ENCODE measurements around the gene MCRIP1. TPM values are rescaled to one million over a fixed set of nuclear protein-coding genes. Genes with fewer than 3 reads are reported as not detected.
A peak's percentile ranks its signal among the peaks of the same experiment; 100 is the strongest.

The MCRIP1 gene
- total and polyA plus RNA-seq, 2 of the 13 experiments (the other 11 are each of a cell fraction or from before 2014, with no cell fraction given), result 79.7 to 84.9 TPM

DNA sequence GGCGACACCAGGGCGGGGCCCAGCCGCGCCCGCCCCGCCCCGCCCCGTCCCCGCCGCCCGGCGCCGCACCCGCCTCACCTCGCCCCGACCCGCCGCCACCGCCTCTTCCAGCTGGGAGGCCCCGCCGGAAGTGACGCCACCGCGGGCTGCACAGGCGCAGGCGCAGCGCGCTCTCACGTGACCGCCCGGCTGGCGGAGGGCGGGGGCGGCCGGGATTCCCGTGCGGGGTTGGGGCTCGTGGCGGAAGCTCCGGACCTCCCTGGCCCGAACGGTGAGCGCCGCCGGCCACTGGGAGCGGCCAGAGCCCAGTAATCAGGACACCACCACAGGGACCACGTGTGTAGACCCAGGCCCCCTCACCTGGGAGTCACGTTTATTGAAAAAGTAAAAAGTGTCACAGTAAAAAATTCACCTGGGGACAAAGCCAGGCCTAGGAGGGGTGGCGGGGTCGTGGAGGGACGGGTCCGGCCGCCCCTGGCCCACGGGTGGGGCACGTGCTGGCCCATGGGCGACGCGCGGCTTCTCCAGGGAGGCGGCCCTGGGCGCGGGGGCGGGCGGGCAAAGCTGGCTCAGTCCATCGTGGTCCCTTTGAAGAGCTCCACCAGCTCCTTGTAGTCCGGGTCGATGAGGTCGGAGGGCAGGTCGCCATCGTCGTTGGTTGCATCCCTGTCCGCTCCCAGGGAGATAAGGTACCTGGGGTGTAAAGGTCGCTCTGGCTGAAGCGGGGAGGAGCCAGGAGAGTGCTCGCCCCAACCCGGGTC is at the start of gene MCRIP1 (continued):
- TF ChIP-seq KAT8 (CRISPR knock-in tag; IDR thresholded peaks at IDR 0.05) (peak; percentile 79), HDAC1 (CRISPR knock-in tag; IDR thresholded peaks at IDR 0.05) (peak; percentile 90), KDM5A (IDR thresholded peaks at IDR 0.05; ENCODE audit: borderline replicate concordance, low read length) (no peak; the same call in 1 of the 2 replicates), FOXK2 (IDR thresholded peaks at IDR 0.05) (no peak), SMC3 (IDR thresholded peaks at IDR 0.05; ENCODE audit: low read length) (no peak), TBX3 (IDR thresholded peaks at IDR 0.05; ENCODE audit: borderline replicate concordance) (0 out of 2 replicates have a peak, but pooled peaks have one; percentile 19), KAT7 (CRISPR knock-in tag; IDR thresholded peaks at IDR 0.05; ENCODE audit: borderline replicate concordance) (peak; percentile 50; the same call in 1 of the 2 replicates), ZNF451 (CRISPR knock-in tag; IDR thresholded peaks at IDR 0.05) (peak; percentile 74; the same call in 1 of the 2 replicates), ZFP36 (IDR thresholded peaks at IDR 0.05; ENCODE audit: borderline replicate concordance, low read depth, low read length, partially characterized antibody) (no peak), RARA (CRISPR knock-in tag; IDR thresholded peaks at IDR 0.05) (peak; percentile 56; the same call in 1 of the 2 replicates), ZNF337 (CRISPR knock-in tag; IDR thresholded peaks at IDR 0.05; ENCODE audit: borderline replicate concordance, low read depth) (0 out of 2 replicates have a peak, but pooled peaks have one; percentile 26), ZNF496 (CRISPR knock-in tag; IDR thresholded peaks at IDR 0.05; ENCODE audit: insufficient replicate concordance) (no peak), PHF5A (CRISPR knock-in tag; IDR thresholded peaks at IDR 0.05; ENCODE audit: low read depth, unreplicated experiment) (no peak), ZFAT (CRISPR knock-in tag; conservative IDR thresholded peaks at IDR 0.05) (0 out of 2 replicates have a peak, but pooled peaks have one; percentile 75)
- TF ChIP-seq, protein P1, sequence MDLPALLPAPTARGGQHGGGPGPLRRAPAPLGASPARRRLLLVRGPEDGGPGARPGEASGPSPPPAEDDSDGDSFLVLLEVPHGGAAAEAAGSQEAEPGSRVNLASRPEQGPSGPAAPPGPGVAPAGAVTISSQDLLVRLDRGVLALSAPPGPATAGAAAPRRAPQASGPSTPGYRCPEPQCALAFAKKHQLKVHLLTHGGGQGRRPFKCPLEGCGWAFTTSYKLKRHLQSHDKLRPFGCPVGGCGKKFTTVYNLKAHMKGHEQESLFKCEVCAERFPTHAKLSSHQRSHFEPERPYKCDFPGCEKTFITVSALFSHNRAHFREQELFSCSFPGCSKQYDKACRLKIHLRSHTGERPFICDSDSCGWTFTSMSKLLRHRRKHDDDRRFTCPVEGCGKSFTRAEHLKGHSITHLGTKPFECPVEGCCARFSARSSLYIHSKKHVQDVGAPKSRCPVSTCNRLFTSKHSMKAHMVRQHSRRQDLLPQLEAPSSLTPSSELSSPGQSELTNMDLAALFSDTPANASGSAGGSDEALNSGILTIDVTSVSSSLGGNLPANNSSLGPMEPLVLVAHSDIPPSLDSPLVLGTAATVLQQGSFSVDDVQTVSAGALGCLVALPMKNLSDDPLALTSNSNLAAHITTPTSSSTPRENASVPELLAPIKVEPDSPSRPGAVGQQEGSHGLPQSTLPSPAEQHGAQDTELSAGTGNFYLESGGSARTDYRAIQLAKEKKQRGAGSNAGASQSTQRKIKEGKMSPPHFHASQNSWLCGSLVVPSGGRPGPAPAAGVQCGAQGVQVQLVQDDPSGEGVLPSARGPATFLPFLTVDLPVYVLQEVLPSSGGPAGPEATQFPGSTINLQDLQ (CRISPR knock-in tag; IDR thresholded peaks at IDR 0.05), result peak; percentile 81; the same call in 1 of the 2 replicates
- TF ChIP-seq, protein P2, sequence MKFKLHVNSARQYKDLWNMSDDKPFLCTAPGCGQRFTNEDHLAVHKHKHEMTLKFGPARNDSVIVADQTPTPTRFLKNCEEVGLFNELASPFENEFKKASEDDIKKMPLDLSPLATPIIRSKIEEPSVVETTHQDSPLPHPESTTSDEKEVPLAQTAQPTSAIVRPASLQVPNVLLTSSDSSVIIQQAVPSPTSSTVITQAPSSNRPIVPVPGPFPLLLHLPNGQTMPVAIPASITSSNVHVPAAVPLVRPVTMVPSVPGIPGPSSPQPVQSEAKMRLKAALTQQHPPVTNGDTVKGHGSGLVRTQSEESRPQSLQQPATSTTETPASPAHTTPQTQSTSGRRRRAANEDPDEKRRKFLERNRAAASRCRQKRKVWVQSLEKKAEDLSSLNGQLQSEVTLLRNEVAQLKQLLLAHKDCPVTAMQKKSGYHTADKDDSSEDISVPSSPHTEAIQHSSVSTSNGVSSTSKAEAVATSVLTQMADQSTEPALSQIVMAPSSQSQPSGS (CRISPR knock-in tag; IDR thresholded peaks at IDR 0.05), result peak; percentile 61; the same call in 1 of the 2 replicates
- TF ChIP-seq, protein P3, sequence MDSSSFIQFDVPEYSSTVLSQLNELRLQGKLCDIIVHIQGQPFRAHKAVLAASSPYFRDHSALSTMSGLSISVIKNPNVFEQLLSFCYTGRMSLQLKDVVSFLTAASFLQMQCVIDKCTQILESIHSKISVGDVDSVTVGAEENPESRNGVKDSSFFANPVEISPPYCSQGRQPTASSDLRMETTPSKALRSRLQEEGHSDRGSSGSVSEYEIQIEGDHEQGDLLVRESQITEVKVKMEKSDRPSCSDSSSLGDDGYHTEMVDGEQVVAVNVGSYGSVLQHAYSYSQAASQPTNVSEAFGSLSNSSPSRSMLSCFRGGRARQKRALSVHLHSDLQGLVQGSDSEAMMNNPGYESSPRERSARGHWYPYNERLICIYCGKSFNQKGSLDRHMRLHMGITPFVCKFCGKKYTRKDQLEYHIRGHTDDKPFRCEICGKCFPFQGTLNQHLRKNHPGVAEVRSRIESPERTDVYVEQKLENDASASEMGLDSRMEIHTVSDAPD (CRISPR knock-in tag; IDR thresholded peaks at IDR 0.05), result peak; percentile 81; the same call in 1 of the 2 replicates
- TF ChIP-seq, protein P4, sequence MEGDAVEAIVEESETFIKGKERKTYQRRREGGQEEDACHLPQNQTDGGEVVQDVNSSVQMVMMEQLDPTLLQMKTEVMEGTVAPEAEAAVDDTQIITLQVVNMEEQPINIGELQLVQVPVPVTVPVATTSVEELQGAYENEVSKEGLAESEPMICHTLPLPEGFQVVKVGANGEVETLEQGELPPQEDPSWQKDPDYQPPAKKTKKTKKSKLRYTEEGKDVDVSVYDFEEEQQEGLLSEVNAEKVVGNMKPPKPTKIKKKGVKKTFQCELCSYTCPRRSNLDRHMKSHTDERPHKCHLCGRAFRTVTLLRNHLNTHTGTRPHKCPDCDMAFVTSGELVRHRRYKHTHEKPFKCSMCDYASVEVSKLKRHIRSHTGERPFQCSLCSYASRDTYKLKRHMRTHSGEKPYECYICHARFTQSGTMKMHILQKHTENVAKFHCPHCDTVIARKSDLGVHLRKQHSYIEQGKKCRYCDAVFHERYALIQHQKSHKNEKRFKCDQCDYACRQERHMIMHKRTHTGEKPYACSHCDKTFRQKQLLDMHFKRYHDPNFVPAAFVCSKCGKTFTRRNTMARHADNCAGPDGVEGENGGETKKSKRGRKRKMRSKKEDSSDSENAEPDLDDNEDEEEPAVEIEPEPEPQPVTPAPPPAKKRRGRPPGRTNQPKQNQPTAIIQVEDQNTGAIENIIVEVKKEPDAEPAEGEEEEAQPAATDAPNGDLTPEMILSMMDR (CRISPR knock-in tag; IDR thresholded peaks at IDR 0.05), result peak; percentile 1; the same call in 1 of the 2 replicates
- TF ChIP-seq, protein P5, sequence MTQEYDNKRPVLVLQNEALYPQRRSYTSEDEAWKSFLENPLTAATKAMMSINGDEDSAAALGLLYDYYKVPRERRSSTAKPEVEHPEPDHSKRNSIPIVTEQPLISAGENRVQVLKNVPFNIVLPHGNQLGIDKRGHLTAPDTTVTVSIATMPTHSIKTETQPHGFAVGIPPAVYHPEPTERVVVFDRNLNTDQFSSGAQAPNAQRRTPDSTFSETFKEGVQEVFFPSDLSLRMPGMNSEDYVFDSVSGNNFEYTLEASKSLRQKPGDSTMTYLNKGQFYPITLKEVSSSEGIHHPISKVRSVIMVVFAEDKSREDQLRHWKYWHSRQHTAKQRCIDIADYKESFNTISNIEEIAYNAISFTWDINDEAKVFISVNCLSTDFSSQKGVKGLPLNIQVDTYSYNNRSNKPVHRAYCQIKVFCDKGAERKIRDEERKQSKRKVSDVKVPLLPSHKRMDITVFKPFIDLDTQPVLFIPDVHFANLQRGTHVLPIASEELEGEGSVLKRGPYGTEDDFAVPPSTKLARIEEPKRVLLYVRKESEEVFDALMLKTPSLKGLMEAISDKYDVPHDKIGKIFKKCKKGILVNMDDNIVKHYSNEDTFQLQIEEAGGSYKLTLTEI (CRISPR knock-in tag; conservative IDR thresholded peaks at IDR 0.05), result no peak
